Sigmoid colon (tissue), 4 donors: Measurements from ENCODE around the gene TBC1D2.

Experiments used
- EP300 ChIP-seq, 4 donors: sonication (generic); formaldehyde crosslinking; IDR thresholded peaks; one replicate each; pipeline ENCODE4 v1.6.1; 2017; ENCODE audit warnings: antibody characterized with exemption in 4 of 4
- POLR2A ChIP-seq, 2 donors: fragments of 450-650 bp; IDR thresholded peaks; one replicate each; pipeline ENCODE4 v1.6.1; 2016; ENCODE audit warnings: antibody characterized with exemption in 2 of 2, mild to moderate bottlenecking in 2 of 2, moderate library complexity in 2 of 2
- POLR2AphosphoS5 ChIP-seq, 4 donors: sonication (generic); formaldehyde crosslinking; IDR thresholded peaks; one replicate each; pipeline ENCODE4 v1.6.1; 2017; ENCODE audit warnings: antibody characterized with exemption in 4 of 4
- TF ChIP-seq, protein P1 (sequence below), 4 experiments: fragments of 450-650 bp in 3 of 4; fragments of 200-600 bp in 1 of 4; IDR thresholded peaks; one replicate each; pipeline ENCODE4 v1.5.1; 2016 to 2019; ENCODE audit warnings: antibody characterized with exemption in 4 of 4, mild to moderate bottlenecking in 3 of 4, moderate library complexity in 2 of 4

DNA sequence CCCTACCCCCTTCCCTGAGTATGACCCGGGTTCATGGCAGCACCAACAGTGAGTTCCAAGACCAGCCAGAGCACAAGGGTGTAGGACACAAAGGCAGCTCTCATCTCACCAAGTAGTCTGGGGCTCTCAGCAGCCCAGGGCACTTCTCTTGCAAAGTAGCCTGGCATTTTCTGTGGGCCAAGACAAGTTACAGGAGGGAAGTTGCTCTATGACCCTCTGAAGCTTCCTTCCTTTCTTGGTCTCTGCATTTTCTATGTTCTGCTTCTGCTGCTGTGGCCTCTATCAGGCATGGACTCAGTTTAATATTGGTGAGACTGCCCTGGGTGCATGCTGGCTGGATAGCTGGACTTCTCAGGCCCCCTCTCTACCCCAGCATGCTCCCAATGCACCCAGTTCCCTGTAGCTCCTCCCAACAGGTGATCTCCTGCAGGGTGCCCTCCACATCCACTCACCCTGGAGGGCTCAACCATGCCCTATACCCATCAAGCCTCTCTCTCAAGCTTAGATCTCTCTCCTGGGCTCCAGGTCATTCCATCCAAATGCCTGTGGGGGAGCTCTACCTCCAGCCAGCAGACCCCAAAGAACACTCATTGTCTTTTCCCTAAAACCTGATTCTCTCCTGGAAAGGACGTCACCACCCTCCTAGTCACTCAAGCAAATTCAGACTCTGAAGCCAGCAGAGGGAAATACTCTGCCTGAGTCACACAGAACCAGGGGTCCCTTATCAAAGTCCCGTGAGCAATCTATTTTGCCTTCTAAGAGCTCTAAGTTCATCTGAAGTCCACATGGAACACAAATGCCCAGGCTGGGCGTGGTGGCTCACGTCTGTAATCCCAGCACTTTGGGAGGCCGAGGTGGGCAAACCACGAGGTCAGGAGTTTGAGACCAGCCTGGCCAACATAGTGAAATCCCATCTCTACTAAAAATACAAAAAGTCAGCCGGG, 13.8 kb downstream of the TBC1D2 start:
- TF ChIP-seq, protein P1, sequence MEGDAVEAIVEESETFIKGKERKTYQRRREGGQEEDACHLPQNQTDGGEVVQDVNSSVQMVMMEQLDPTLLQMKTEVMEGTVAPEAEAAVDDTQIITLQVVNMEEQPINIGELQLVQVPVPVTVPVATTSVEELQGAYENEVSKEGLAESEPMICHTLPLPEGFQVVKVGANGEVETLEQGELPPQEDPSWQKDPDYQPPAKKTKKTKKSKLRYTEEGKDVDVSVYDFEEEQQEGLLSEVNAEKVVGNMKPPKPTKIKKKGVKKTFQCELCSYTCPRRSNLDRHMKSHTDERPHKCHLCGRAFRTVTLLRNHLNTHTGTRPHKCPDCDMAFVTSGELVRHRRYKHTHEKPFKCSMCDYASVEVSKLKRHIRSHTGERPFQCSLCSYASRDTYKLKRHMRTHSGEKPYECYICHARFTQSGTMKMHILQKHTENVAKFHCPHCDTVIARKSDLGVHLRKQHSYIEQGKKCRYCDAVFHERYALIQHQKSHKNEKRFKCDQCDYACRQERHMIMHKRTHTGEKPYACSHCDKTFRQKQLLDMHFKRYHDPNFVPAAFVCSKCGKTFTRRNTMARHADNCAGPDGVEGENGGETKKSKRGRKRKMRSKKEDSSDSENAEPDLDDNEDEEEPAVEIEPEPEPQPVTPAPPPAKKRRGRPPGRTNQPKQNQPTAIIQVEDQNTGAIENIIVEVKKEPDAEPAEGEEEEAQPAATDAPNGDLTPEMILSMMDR (IDR thresholded peaks at IDR 0.05), result no peak
- TF ChIP-seq POLR2AphosphoS5 (IDR thresholded peaks at IDR 0.05) (no peak), EP300 (IDR thresholded peaks at IDR 0.05) (no peak), POLR2A (IDR thresholded peaks at IDR 0.05) (no peak)
